A549 (cell line): ENCODE results near the gene ARHGEF7.

Source experiments
- CHD4 ChIP-seq: fragments of 200-600 bp; sonication (generic); IDR thresholded peaks from 2 replicates; pipeline ENCODE4 v1.6.1; 2016; ENCODE audit warnings: antibody characterized with exemption, mild to moderate bottlenecking, borderline replicate concordance
- RAD21 ChIP-seq, 2 experiments: fragments of >200 bp in 1 of 2; sonication (Bioruptor Twin) in 1 of 2; formaldehyde crosslinking in 1 of 2; IDR thresholded peaks in 1 of 2; conservative IDR thresholded peaks in 1 of 2; 2 replicates in 1 of 2; 3 replicates in 1 of 2; pipeline ENCODE4 v1.6.1; 2012 to 2018; ENCODE audit warnings: inconsistent platforms in 1 of 2

GRCh38 chr13:111284565-111284964 lies 169.5 kb downstream of the ARHGEF7 start:
- no peak for TF ChIP-seq CHD4
- no peak for TF ChIP-seq RAD21 (conservative IDR thresholded peaks at IDR 0.05 in 1 of 2, IDR thresholded peaks at IDR 0.05 in 1 of 2)
